ENCODE results near the gene SYNE1. TPM values are rescaled to one million over a fixed set of nuclear protein-coding genes. Genes with fewer than 3 reads are reported as not detected.

Gene SYNE1
- total RNA-seq, 1 experiment from 2014 or later = 10.8 TPM

- Histone ChIP-seq H3K4me3 (no peak overlapping the region), H3K36me3 (peaks cover 17% of the 10 kb centered on the region)
These were observed 424.7 kb downstream of the SYNE1 start for GRCh38 chr6:152212437-152212836.

GRCh38 chr6:152209211-152209610, 428.0 kb downstream of the SYNE1 start:
- Histone ChIP-seq H3K36me3 (peaks cover 10% of the 10 kb centered on the region), H3K9me3 (no peaks in the 10 kb centered on the region), H3K27me3 (no peaks in the 10 kb centered on the region), H3K4me3 (no peak overlapping the region)
- DNase-seq = no peak

More at GRCh38 chr6:152212437-152212836, 424.7 kb downstream of the SYNE1 start:
- Histone ChIP-seq H3K27me3 (no peaks in the 10 kb centered on the region), H3K9me3 (no peaks in the 10 kb centered on the region)
- DNase-seq = no peak

- Histone ChIP-seq H3K9me3 (no peaks in the 10 kb centered on the region), H3K27me3 (no peaks in the 10 kb centered on the region), H3K36me3 (peaks cover 7% of the 10 kb centered on the region), H3K4me3 (no peak overlapping the region)
- no peak for DNase-seq
These were observed 429.0 kb downstream of the SYNE1 start for GRCh38 chr6:152207915-152208714.

GRCh38 chr6:152206072-152206818, 430.9 kb downstream of the SYNE1 start:
- Histone ChIP-seq H3K27me3 (no peaks in the 10 kb centered on the region), H3K36me3 (peaks cover 4% of the 10 kb centered on the region), H3K9me3 (no peaks in the 10 kb centered on the region), H3K4me3 (no peak overlapping the region)
- no peak for DNase-seq

- Histone ChIP-seq H3K9me3 (no peaks in the 10 kb centered on the region), H3K36me3 (peaks cover 4% of the 10 kb centered on the region), H3K4me3 (no peak overlapping the region), H3K27me3 (no peaks in the 10 kb centered on the region)
- no peak for DNase-seq
These were observed 432.6 kb downstream of the SYNE1 start for GRCh38 chr6:152204591-152204990.

GRCh38 chr6:152201120-152201519, 436.0 kb downstream of the SYNE1 start:
- no peak overlapping the region for H3K4me3 ChIP-seq
- peaks cover 12% of the 10 kb centered on the region for H3K36me3 ChIP-seq
- H3K9me3 ChIP-seq = no peaks in the 10 kb centered on the region
- no peak for DNase-seq
- no peaks in the 10 kb centered on the region for H3K27me3 ChIP-seq

GRCh38 chr6:152195896-152196295, 441.3 kb downstream of the SYNE1 start:
- no peak overlapping the region for H3K4me3 ChIP-seq
- peaks cover 19% of the 10 kb centered on the region for H3K36me3 ChIP-seq

GRCh38 chr6:152189736-152190135, 447.4 kb downstream of the SYNE1 start:
- Histone ChIP-seq H3K4me3 (no peak overlapping the region), H3K36me3 (no peaks in the 10 kb centered on the region), H3K9me3 (peaks cover 5% of the 10 kb centered on the region; the same call in 1 of the 2 replicates), H3K27me3 (no peaks in the 10 kb centered on the region)
- no peak for DNase-seq

More at GRCh38 chr6:152195896-152196295, 441.3 kb downstream of the SYNE1 start:
- H3K9me3 ChIP-seq = peaks cover 5% of the 10 kb centered on the region; the same call in 1 of the 2 replicates
- H3K27me3 ChIP-seq = no peaks in the 10 kb centered on the region
- DNase-seq = no peak

- Histone ChIP-seq H3K4me3 (no peak overlapping the region), H3K9me3 (peaks cover 5% of the 10 kb centered on the region; the same call in 1 of the 2 replicates), H3K36me3 (no peaks in the 10 kb centered on the region), H3K27me3 (no peaks in the 10 kb centered on the region)
- no peak for DNase-seq
These were observed 449.2 kb downstream of the SYNE1 start for GRCh38 chr6:152188011-152188410.

GRCh38 chr6:152186840-152187239, 450.3 kb downstream of the SYNE1 start:
- no peak overlapping the region for H3K4me3 ChIP-seq
- no peak for DNase-seq
- no peaks in the 10 kb centered on the region for H3K27me3 ChIP-seq
- no peaks in the 10 kb centered on the region for H3K36me3 ChIP-seq
- H3K9me3 ChIP-seq = no peaks in the 10 kb centered on the region

- Histone ChIP-seq H3K9me3 (no peaks in the 10 kb centered on the region), H3K4me3 (no peak overlapping the region), H3K36me3 (no peaks in the 10 kb centered on the region), H3K27me3 (no peaks in the 10 kb centered on the region)
- DNase-seq = no peak
These were observed 452.1 kb downstream of the SYNE1 start for GRCh38 chr6:152184917-152185574.

- H3K9me3 ChIP-seq = no peaks in the 10 kb centered on the region
- H3K4me3 ChIP-seq = no peak overlapping the region
- DNase-seq = no peak
These were observed 452.6 kb downstream of the SYNE1 start for GRCh38 chr6:152184573-152184916.

GRCh38 chr6:152180601-152181000, 456.6 kb downstream of the SYNE1 start:
- H3K4me3 ChIP-seq = no peak overlapping the region
- H3K27me3 ChIP-seq = no peaks in the 10 kb centered on the region
- DNase-seq = no peak
- no peaks in the 10 kb centered on the region for H3K36me3 ChIP-seq
- no peaks in the 10 kb centered on the region for H3K9me3 ChIP-seq

More at GRCh38 chr6:152184573-152184916, 452.6 kb downstream of the SYNE1 start:
- H3K27me3 ChIP-seq = no peaks in the 10 kb centered on the region
- H3K36me3 ChIP-seq = no peaks in the 10 kb centered on the region

- no peaks in the 10 kb centered on the region for H3K27me3 ChIP-seq
- peaks cover 2% of the 10 kb centered on the region; the same call in 1 of the 2 replicates for H3K36me3 ChIP-seq
- no peak for DNase-seq
- H3K9me3 ChIP-seq = no peaks in the 10 kb centered on the region
- H3K4me3 ChIP-seq = no peak overlapping the region
These were observed 460.9 kb downstream of the SYNE1 start for GRCh38 chr6:152176268-152176667.

GRCh38 chr6:152173957-152174356, 463.2 kb downstream of the SYNE1 start:
- H3K36me3 ChIP-seq = peaks cover 2% of the 10 kb centered on the region; the same call in 1 of the 2 replicates
- DNase-seq = no peak
- no peak overlapping the region for H3K4me3 ChIP-seq
- H3K27me3 ChIP-seq = no peaks in the 10 kb centered on the region
- no peaks in the 10 kb centered on the region for H3K9me3 ChIP-seq

- DNase-seq = no peak
These were observed 463.8 kb downstream of the SYNE1 start for GRCh38 chr6:152173321-152173720.

More at GRCh38 chr6:152173321-152173720, 463.8 kb downstream of the SYNE1 start:
- Histone ChIP-seq H3K4me3 (no peak overlapping the region), H3K36me3 (peaks cover 2% of the 10 kb centered on the region; the same call in 1 of the 2 replicates), H3K27me3 (no peaks in the 10 kb centered on the region), H3K9me3 (no peaks in the 10 kb centered on the region)

Data from MG63 (cell line).